ENCODE data around the gene HOXB8. TPM values are rescaled to one million over a fixed set of nuclear protein-coding genes. Genes with fewer than 3 reads are reported as not detected.
A peak's percentile ranks its signal among the peaks of the same experiment; 100 is the strongest.

HOXB8 gene
- total and polyA plus RNA-seq, 2 donors (not counting 3 experiments of a cell fraction or from before 2014, with no cell fraction given): 1.7 to 2.4 TPM

- H3K4me3 ChIP-seq (replicated peaks in 1 of 3; ENCODE audit: insufficient read depth in 1 of 3, low read depth in 1 of 3, low read length in 3 of 3): no peak overlapping the region
- no peak overlapping the region for H3K4me2 ChIP-seq (ENCODE audit: insufficient read depth, low read length)
- no peaks in the 10 kb centered on the region for H3K9me3 ChIP-seq (replicated peaks; ENCODE audit: control insufficient read depth, insufficient read depth, low read length)
- intact Hi-C loops (cut with micrococcal nuclease): no loop called here
- no peaks in the 10 kb centered on the region for H3K27me3 ChIP-seq (ENCODE audit: control insufficient read depth in 2 of 2, insufficient read depth in 2 of 2, low read length in 2 of 2)
- no peak overlapping the region for H3K27ac ChIP-seq (ENCODE audit: insufficient read depth, low read depth, low read length)
- no peak overlapping the region for H3K9ac ChIP-seq (replicated peaks; ENCODE audit: extremely low read depth, insufficient read depth, low read length)
- POLR2A ChIA-PET: interaction anchor here (1.3 kb wide), 1 partner anchor 28 kb away, joined by 3 read pairs; no protein-coding TSS in a partner anchor
- FAIRE-seq (no peak), DNase-seq (ENCODE audit: low read depth, low spot score) (no peak)
- peaks cover 68% of the 10 kb centered on the region for H3K4me1 ChIP-seq (ENCODE audit: control insufficient read depth, extremely low read depth, insufficient read depth, low read length)
- no peak for TF ChIP-seq GATA2 (IDR thresholded peaks at IDR 0.05; ENCODE audit: insufficient read depth, insufficient read length, low read depth, low read length)
- no peak for TF ChIP-seq CTCF (IDR thresholded peaks at IDR 0.05; ENCODE audit: extremely low read depth in 1 of 2, insufficient read depth in 1 of 2, low read depth in 1 of 2, low read length in 2 of 2)
- TF ChIP-seq FOS (IDR thresholded peaks at IDR 0.05; ENCODE audit: borderline replicate concordance, insufficient read depth, low read length): no peak
- no peak for TF ChIP-seq MYC (IDR thresholded peaks at IDR 0.05; ENCODE audit: low read depth, low read length)
- TF ChIP-seq POLR2A (IDR thresholded peaks at IDR 0.05; ENCODE audit: low read depth, low read length): no peak
- dilution Hi-C loops (cut with MboI; ENCODE audit: extremely low pct_ligation_motif_present, low sequenced_read_pairs): no loop called here
- BruUV-seq (replicated peaks): no TSS peak
- no peaks in the 10 kb centered on the region for H3K9me1 ChIP-seq (replicated peaks; ENCODE audit: control insufficient read depth, extremely low read depth, insufficient read depth, low read length)
- no peaks in the 10 kb centered on the region for H4K20me1 ChIP-seq (replicated peaks; ENCODE audit: control insufficient read depth, extremely low read depth, insufficient read depth, low read length)
- H2AFZ ChIP-seq (ENCODE audit: low read depth, low read length): no peak overlapping the region
- H3K36me3 ChIP-seq (ENCODE audit: control insufficient read depth in 2 of 2, extremely low read depth in 1 of 2, insufficient read depth in 2 of 2, low read length in 2 of 2): no peaks in the 10 kb centered on the region
- CTCF ChIA-PET: interaction anchor here (1.0 to 2.3 kb wide), 4 partner anchors 82 to 248 kb away, joined by 3 to 11 read pairs (median 4); no protein-coding TSS in a partner anchor
- peaks cover 72% of the 10 kb centered on the region for H3K79me2 ChIP-seq (ENCODE audit: control insufficient read depth, insufficient read depth, low read length)
Observed at GRCh38 chr17:48583708-48584222, 31.3 kb downstream of the HOXB8 start.

GRCh38 chr17:48582750-48583069 is 32.4 kb downstream of the HOXB8 start:
- TF ChIP-seq MYC (IDR thresholded peaks at IDR 0.05; ENCODE audit: low read depth, low read length): no peak
- no peak for TF ChIP-seq MAX (IDR thresholded peaks at IDR 0.05; ENCODE audit: insufficient read depth, insufficient read length)
- no peak for TF ChIP-seq JUN (IDR thresholded peaks at IDR 0.05; ENCODE audit: borderline replicate concordance, insufficient read depth, insufficient read length, low read depth)
- no peak for TF ChIP-seq FOS (IDR thresholded peaks at IDR 0.05; ENCODE audit: borderline replicate concordance, insufficient read depth, low read length)
- no peak for TF ChIP-seq EZH2 (IDR thresholded peaks at IDR 0.05; ENCODE audit: borderline replicate concordance, low read depth, low read length, severe bottlenecking)
- TF ChIP-seq GATA2 (IDR thresholded peaks at IDR 0.05; ENCODE audit: insufficient read depth, insufficient read length, low read depth, low read length): no peak
- no peak for TF ChIP-seq POLR2A (IDR thresholded peaks at IDR 0.05; ENCODE audit: low read depth, low read length)
- TF ChIP-seq CTCF (IDR thresholded peaks at IDR 0.05; ENCODE audit: extremely low read depth in 1 of 2, insufficient read depth in 1 of 2, low read depth in 1 of 2, low read length in 2 of 2): no peak
- TF ChIP-seq POLR2AphosphoS5 (IDR thresholded peaks at IDR 0.05; ENCODE audit: insufficient read depth, low read depth, low read length): no peak
- FAIRE-seq (no peak), DNase-seq (ENCODE audit: low read depth, low spot score) (no peak)
- peak overlapping the region in 1 of 3 experiments; percentile 67 for H3K4me3 ChIP-seq (replicated peaks in 1 of 3; ENCODE audit: insufficient read depth in 1 of 3, low read depth in 1 of 3, low read length in 3 of 3)
- H3K4me2 ChIP-seq (ENCODE audit: insufficient read depth, low read length): peak overlapping the region; percentile 89
- no TSS peak for BruUV-seq (replicated peaks)
- no peaks in the 10 kb centered on the region for H3K36me3 ChIP-seq (ENCODE audit: control insufficient read depth in 2 of 2, extremely low read depth in 1 of 2, insufficient read depth in 2 of 2, low read length in 2 of 2)
- H3K79me2 ChIP-seq (ENCODE audit: control insufficient read depth, insufficient read depth, low read length): peaks cover 79% of the 10 kb centered on the region
- no peaks in the 10 kb centered on the region for H3K9me1 ChIP-seq (replicated peaks; ENCODE audit: control insufficient read depth, extremely low read depth, insufficient read depth, low read length)
- H3K27ac ChIP-seq (ENCODE audit: insufficient read depth, low read depth, low read length): peak overlapping the region; percentile 71
- ChIA-PET CTCF (interaction anchor here (1.0 to 2.3 kb wide), 3 partner anchors 13 to 231 kb away, joined by 4 to 11 read pairs (median 5); no protein-coding TSS in a partner anchor), POLR2A (interaction anchor here (1.3 kb wide), 1 partner anchor 27 kb away, joined by 3 read pairs; no protein-coding TSS in a partner anchor)
- intact Hi-C loops (cut with micrococcal nuclease) (no loop called here), dilution Hi-C loops (cut with MboI; ENCODE audit: extremely low pct_ligation_motif_present, low sequenced_read_pairs) (no loop called here)
- no peaks in the 10 kb centered on the region for H3K9me3 ChIP-seq (replicated peaks; ENCODE audit: control insufficient read depth, insufficient read depth, low read length)
- H3K9ac ChIP-seq (replicated peaks; ENCODE audit: extremely low read depth, insufficient read depth, low read length): peak overlapping the region; percentile 55
- no peak overlapping the region for H2AFZ ChIP-seq (ENCODE audit: low read depth, low read length)
- no peaks in the 10 kb centered on the region for H3K27me3 ChIP-seq (ENCODE audit: control insufficient read depth in 2 of 2, insufficient read depth in 2 of 2, low read length in 2 of 2)
- H3K4me1 ChIP-seq (ENCODE audit: control insufficient read depth, extremely low read depth, insufficient read depth, low read length): peaks cover 61% of the 10 kb centered on the region
- no peaks in the 10 kb centered on the region for H4K20me1 ChIP-seq (replicated peaks; ENCODE audit: control insufficient read depth, extremely low read depth, insufficient read depth, low read length)
